ENCODE data around the gene ZFYVE27.
A peak's percentile ranks its signal among the peaks of the same experiment; 100 is the strongest.

Gene ZFYVE27

DNA sequence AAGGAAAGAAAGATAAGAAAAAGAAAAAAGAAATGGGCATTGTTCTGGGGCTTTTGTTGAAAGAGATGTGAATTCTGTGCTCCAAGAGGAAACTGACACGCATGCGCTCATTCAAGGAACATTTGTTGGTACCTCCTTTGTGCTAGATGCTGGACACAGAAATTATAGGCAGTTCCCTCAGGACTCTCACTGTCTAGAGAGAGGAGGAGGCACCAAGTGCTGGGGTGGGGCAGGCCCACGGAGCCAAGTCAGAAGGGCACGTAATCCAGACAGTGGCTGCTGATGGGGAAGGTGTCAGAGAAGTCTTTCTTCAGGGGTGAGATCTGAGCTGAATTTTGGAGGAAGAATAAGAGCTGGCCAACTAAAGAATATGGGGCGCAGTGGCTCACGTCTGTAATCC, 2.9 kb upstream of the ZFYVE27 start:
- Histone ChIP-seq H3K27me3 (ENCODE audit: control insufficient read depth in 3 of 3, insufficient read depth in 3 of 3, low read depth in 1 of 3, low read length in 3 of 3) (peaks cover 0 to 10% (median 6%) of the 10 kb centered on the region in 3 experiments), H2BK5ac (ENCODE audit: low read length) (no peak overlapping the region), H2AFZ (ENCODE audit: low read length) (no peak overlapping the region), H2BK120ac (ENCODE audit: low read depth, low read length) (no peak overlapping the region), H2BK12ac (ENCODE audit: low read length) (no peak overlapping the region), H3K4ac (ENCODE audit: low read length) (no peak overlapping the region), H3K14ac (ENCODE audit: low read length) (no peak overlapping the region), H3K9ac (ENCODE audit: low read depth, low read length, poor library complexity) (no peak overlapping the region), H3K4me1 (ENCODE audit: control insufficient read depth in 2 of 2, insufficient read depth in 1 of 2, low read depth in 1 of 2, low read length in 2 of 2) (peaks cover 6 to 10% of the 10 kb centered on the region in 2 donors), H3K18ac (ENCODE audit: low read length) (no peak overlapping the region), H3K27ac (replicated peaks; ENCODE audit: low read length) (no peak overlapping the region), H3K4me3 (ENCODE audit: low read length in 2 of 2) (no peak overlapping the region), H3K36me3 (replicated peaks in 1 of 2; ENCODE audit: control insufficient read depth in 2 of 2, insufficient read depth in 2 of 2, low read length in 2 of 2) (peaks cover 0 to 6% of the 10 kb centered on the region in 2 donors), H2BK15ac (ENCODE audit: low read length) (no peak overlapping the region), H3K9me3 (replicated peaks in 1 of 2; ENCODE audit: control insufficient read depth in 2 of 2, insufficient read depth in 1 of 2, low read depth in 1 of 2, low read length in 2 of 2) (peaks cover 6 to 11% of the 10 kb centered on the region in 2 donors), H3K4me2 (ENCODE audit: insufficient read depth, low read length, poor library complexity, severe bottlenecking) (no peak overlapping the region), H3K23ac (ENCODE audit: low read depth, low read length, poor library complexity) (no peak overlapping the region), H4K91ac (ENCODE audit: low read depth, low read length, poor library complexity) (no peak overlapping the region), H4K8ac (ENCODE audit: low read depth, low read length) (no peak overlapping the region), H3K79me1 (ENCODE audit: low read depth, low read length) (peaks cover 7% of the 10 kb centered on the region), H2AK5ac (ENCODE audit: low read depth, low read length) (no peak overlapping the region)
- no peak for DNase-seq (ENCODE audit: low spot score)
- WGBS, 2 donors (ENCODE audit: extremely low coverage in 2 of 2, insufficient read length in 2 of 2, insufficient replicate concordance in 1 of 2): no CpG with 5 or more reads among the region's 6 CpGs

DNA sequence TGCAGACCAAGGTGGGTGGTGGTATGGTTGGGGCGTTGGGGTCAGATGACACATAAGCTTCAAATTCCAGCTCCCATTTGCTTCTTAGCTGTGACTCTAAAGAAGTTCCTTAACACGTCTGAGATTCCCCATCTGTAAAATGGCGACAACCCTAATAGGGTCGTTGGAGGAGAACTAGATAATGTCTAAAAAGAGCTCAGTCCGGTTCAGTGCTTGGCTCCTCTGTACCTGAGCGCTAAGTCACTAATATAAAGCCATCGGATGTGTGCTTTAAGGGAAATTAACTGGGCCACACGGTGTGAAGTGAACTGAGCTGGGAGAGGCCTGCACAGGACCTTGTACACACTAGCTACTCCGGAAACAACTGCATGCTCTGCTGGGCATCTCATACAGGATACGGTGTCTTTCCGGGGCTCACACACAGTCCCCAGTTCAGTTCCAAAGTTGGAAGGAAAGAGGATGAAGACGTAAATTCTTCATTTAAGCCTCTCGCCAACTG, 476 bp upstream of the ZFYVE27 start:
- Histone ChIP-seq H3K9ac (ENCODE audit: low read depth, low read length, poor library complexity) (no peak overlapping the region), H3K4ac (ENCODE audit: low read length) (no peak overlapping the region), H3K18ac (ENCODE audit: low read length) (peak overlapping the region; percentile 4), H2AFZ (ENCODE audit: low read length) (peak overlapping the region; percentile 82), H4K91ac (ENCODE audit: low read depth, low read length, poor library complexity) (no peak overlapping the region), H4K8ac (ENCODE audit: low read depth, low read length) (no peak overlapping the region), H2BK120ac (ENCODE audit: low read depth, low read length) (no peak overlapping the region), H3K4me2 (ENCODE audit: insufficient read depth, low read length, poor library complexity, severe bottlenecking) (no peak overlapping the region), H3K27me3 (ENCODE audit: control insufficient read depth in 3 of 3, insufficient read depth in 3 of 3, low read depth in 1 of 3, low read length in 3 of 3) (peaks cover 0 to 10% (median 6%) of the 10 kb centered on the region in 3 experiments), H3K4me1 (ENCODE audit: control insufficient read depth in 2 of 2, insufficient read depth in 1 of 2, low read depth in 1 of 2, low read length in 2 of 2) (peaks cover 6 to 10% of the 10 kb centered on the region in 2 donors), H3K27ac (replicated peaks; ENCODE audit: low read length) (no peak overlapping the region), H3K36me3 (replicated peaks in 1 of 2; ENCODE audit: control insufficient read depth in 2 of 2, insufficient read depth in 2 of 2, low read length in 2 of 2) (peaks cover 6 to 26% of the 10 kb centered on the region in 2 donors), H3K9me3 (replicated peaks in 1 of 2; ENCODE audit: control insufficient read depth in 2 of 2, insufficient read depth in 1 of 2, low read depth in 1 of 2, low read length in 2 of 2) (peaks cover 6 to 11% of the 10 kb centered on the region in 2 donors), H3K23ac (ENCODE audit: low read depth, low read length, poor library complexity) (peak overlapping the region; percentile 83), H3K14ac (ENCODE audit: low read length) (no peak overlapping the region), H3K79me1 (ENCODE audit: low read depth, low read length) (peaks cover 7% of the 10 kb centered on the region), H2BK15ac (ENCODE audit: low read length) (no peak overlapping the region), H3K4me3 (ENCODE audit: low read length in 2 of 2) (no peak overlapping the region), H2BK5ac (ENCODE audit: low read length) (no peak overlapping the region), H2BK12ac (ENCODE audit: low read length) (no peak overlapping the region), H2AK5ac (ENCODE audit: low read depth, low read length) (no peak overlapping the region)
- no peak for DNase-seq (ENCODE audit: low spot score)
- no CpG with 5 or more reads among the region's 13 CpGs for WGBS, 2 donors (ENCODE audit: extremely low coverage in 2 of 2, insufficient read length in 2 of 2, insufficient replicate concordance in 1 of 2)

DNA sequence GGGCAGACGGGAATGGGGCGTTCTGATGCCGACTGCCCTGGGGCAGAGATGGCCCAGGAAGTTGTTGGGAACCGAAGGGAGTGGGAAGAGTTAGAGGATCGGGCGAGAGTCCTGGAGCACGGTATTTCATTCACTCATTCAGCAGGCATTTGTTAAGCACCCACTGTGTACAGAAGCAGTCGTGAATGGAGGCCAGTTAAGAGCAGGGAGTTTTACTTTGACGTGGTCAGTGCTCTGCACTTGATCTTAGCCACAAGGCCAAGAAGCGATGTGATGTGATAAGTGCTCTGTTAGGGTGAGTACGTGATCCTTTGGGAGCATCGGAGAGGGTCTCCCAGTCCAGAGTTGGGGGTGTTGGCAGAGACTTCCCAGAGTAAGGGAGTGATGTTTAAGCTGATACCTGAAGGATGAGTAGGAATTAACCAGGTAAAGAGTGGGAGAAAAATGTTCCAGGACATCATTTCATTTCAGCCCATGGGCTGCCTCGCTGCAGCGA, 890 bp downstream of the ZFYVE27 start:
- no peak overlapping the region for H2BK15ac ChIP-seq (ENCODE audit: low read length)
- no peak overlapping the region for H3K27ac ChIP-seq (replicated peaks; ENCODE audit: low read length)
- H3K14ac ChIP-seq (ENCODE audit: low read length): no peak overlapping the region
- H4K91ac ChIP-seq (ENCODE audit: low read depth, low read length, poor library complexity): no peak overlapping the region
- H3K4me2 ChIP-seq (ENCODE audit: insufficient read depth, low read length, poor library complexity, severe bottlenecking): peak overlapping the region; percentile 89
- H3K18ac ChIP-seq (ENCODE audit: low read length): no peak overlapping the region
- no peak overlapping the region for H3K9ac ChIP-seq (ENCODE audit: low read depth, low read length, poor library complexity)
- H3K27me3 ChIP-seq (ENCODE audit: control insufficient read depth in 3 of 3, insufficient read depth in 3 of 3, low read depth in 1 of 3, low read length in 3 of 3): peaks cover 0 to 10% (median 6%) of the 10 kb centered on the region in 3 experiments
- no peak overlapping the region for H3K23ac ChIP-seq (ENCODE audit: low read depth, low read length, poor library complexity)
- WGBS, 2 donors (ENCODE audit: extremely low coverage in 2 of 2, insufficient read length in 2 of 2, insufficient replicate concordance in 1 of 2): no CpG with 5 or more reads among the region's 14 CpGs
- no peak overlapping the region for H2BK12ac ChIP-seq (ENCODE audit: low read length)
- peaks cover 6 to 36% of the 10 kb centered on the region in 2 donors for H3K36me3 ChIP-seq (replicated peaks in 1 of 2; ENCODE audit: control insufficient read depth in 2 of 2, insufficient read depth in 2 of 2, low read length in 2 of 2)
- peaks cover 6 to 10% of the 10 kb centered on the region in 2 donors for H3K4me1 ChIP-seq (ENCODE audit: control insufficient read depth in 2 of 2, insufficient read depth in 1 of 2, low read depth in 1 of 2, low read length in 2 of 2)
- no peak overlapping the region for H2AK5ac ChIP-seq (ENCODE audit: low read depth, low read length)
- no peak overlapping the region for H2BK5ac ChIP-seq (ENCODE audit: low read length)
- H4K8ac ChIP-seq (ENCODE audit: low read depth, low read length): no peak overlapping the region
- no peak for DNase-seq (ENCODE audit: low spot score)
- no peak overlapping the region for H3K4ac ChIP-seq (ENCODE audit: low read length)
- peak overlapping the region; percentile 82 for H2AFZ ChIP-seq (ENCODE audit: low read length)
- H2BK120ac ChIP-seq (ENCODE audit: low read depth, low read length): no peak overlapping the region
- peaks cover 7% of the 10 kb centered on the region for H3K79me1 ChIP-seq (ENCODE audit: low read depth, low read length)
- H3K4me3 ChIP-seq (ENCODE audit: low read length in 2 of 2): peak overlapping the region; percentile 96 to 98
- H3K9me3 ChIP-seq (replicated peaks in 1 of 2; ENCODE audit: control insufficient read depth in 2 of 2, insufficient read depth in 1 of 2, low read depth in 1 of 2, low read length in 2 of 2): peaks cover 6 to 11% of the 10 kb centered on the region in 2 donors

GRCh38 chr10:97738616-97739015, 1.7 kb downstream of the ZFYVE27 start:
- no peak overlapping the region for H3K14ac ChIP-seq (ENCODE audit: low read length)
- H3K4me3 ChIP-seq (ENCODE audit: low read length in 2 of 2): peak overlapping the region in 1 of 2 donors; percentile 98
- peaks cover 6 to 10% of the 10 kb centered on the region in 2 donors for H3K4me1 ChIP-seq (ENCODE audit: control insufficient read depth in 2 of 2, insufficient read depth in 1 of 2, low read depth in 1 of 2, low read length in 2 of 2)
- H3K27ac ChIP-seq (replicated peaks; ENCODE audit: low read length): no peak overlapping the region
- H3K36me3 ChIP-seq (replicated peaks in 1 of 2; ENCODE audit: control insufficient read depth in 2 of 2, insufficient read depth in 2 of 2, low read length in 2 of 2): peaks cover 14 to 43% of the 10 kb centered on the region in 2 donors
- H4K8ac ChIP-seq (ENCODE audit: low read depth, low read length): no peak overlapping the region
- no peak overlapping the region for H3K18ac ChIP-seq (ENCODE audit: low read length)
- no peak overlapping the region for H2BK120ac ChIP-seq (ENCODE audit: low read depth, low read length)
- H3K4ac ChIP-seq (ENCODE audit: low read length): no peak overlapping the region
- no CpG with 5 or more reads among the region's 4 CpGs for WGBS, 2 donors (ENCODE audit: extremely low coverage in 2 of 2, insufficient read length in 2 of 2, insufficient replicate concordance in 1 of 2)
- no peak overlapping the region for H2BK15ac ChIP-seq (ENCODE audit: low read length)
- no peak overlapping the region for H2AK5ac ChIP-seq (ENCODE audit: low read depth, low read length)
- H2AFZ ChIP-seq (ENCODE audit: low read length): no peak overlapping the region
- H4K91ac ChIP-seq (ENCODE audit: low read depth, low read length, poor library complexity): no peak overlapping the region
- peaks cover 6 to 11% of the 10 kb centered on the region in 2 donors for H3K9me3 ChIP-seq (replicated peaks in 1 of 2; ENCODE audit: control insufficient read depth in 2 of 2, insufficient read depth in 1 of 2, low read depth in 1 of 2, low read length in 2 of 2)
- H3K79me1 ChIP-seq (ENCODE audit: low read depth, low read length): peaks cover 7% of the 10 kb centered on the region
- peaks cover 0 to 10% (median 6%) of the 10 kb centered on the region in 3 experiments for H3K27me3 ChIP-seq (ENCODE audit: control insufficient read depth in 3 of 3, insufficient read depth in 3 of 3, low read depth in 1 of 3, low read length in 3 of 3)
- H3K9ac ChIP-seq (ENCODE audit: low read depth, low read length, poor library complexity): no peak overlapping the region
- no peak overlapping the region for H3K4me2 ChIP-seq (ENCODE audit: insufficient read depth, low read length, poor library complexity, severe bottlenecking)
- DNase-seq (ENCODE audit: low spot score): no peak
- no peak overlapping the region for H2BK5ac ChIP-seq (ENCODE audit: low read length)
- H2BK12ac ChIP-seq (ENCODE audit: low read length): no peak overlapping the region
- H3K23ac ChIP-seq (ENCODE audit: low read depth, low read length, poor library complexity): no peak overlapping the region
